ENCODE data around the gene DGKH. TPM values are rescaled to one million over a fixed set of nuclear protein-coding genes. Genes with fewer than 3 reads are reported as not detected.
"Not testable (repeated sequence)": the region's sequence is repeated elsewhere in the genome, so short reads cannot be mapped to it uniquely, and the experiment has no call there.

DGKH gene
- total RNA-seq, 1 experiment from 2014 or later, result 19.1 TPM

GRCh38 chr13:42094516-42095040 is 46.1 kb downstream of the DGKH start:
- intact Hi-C loops (cut with micrococcal nuclease; ENCODE audit: unreplicated experiment), result no loop called here
- CTCF ChIA-PET, result no interaction called here
- H3K27ac Mint-ChIP-seq (ENCODE audit: unreplicated experiment), result no peak overlapping the region
- no peaks in the 10 kb centered on the region for H3K36me3 Mint-ChIP-seq (ENCODE audit: insufficient read depth, unreplicated experiment)
- no peaks in the 10 kb centered on the region for H3K9me3 Mint-ChIP-seq (ENCODE audit: low read depth, unreplicated experiment)
- DNase-seq, result no peak
- H3K27me3 Mint-ChIP-seq (ENCODE audit: unreplicated experiment), result no peaks in the 10 kb centered on the region
- no peak for TF ChIP-seq CTCF (IDR thresholded peaks at IDR 0.05; ENCODE audit: unreplicated experiment)
- no peak overlapping the region for H3K4me3 Mint-ChIP-seq (ENCODE audit: low read depth, unreplicated experiment)
- BruUV-seq (replicated peaks), result no TSS peak
- no peaks in the 10 kb centered on the region for H3K4me1 Mint-ChIP-seq (ENCODE audit: low read depth, unreplicated experiment)

GRCh38 chr13:42096222-42096621 is 47.8 kb downstream of the DGKH start:
- BruUV-seq (replicated peaks); H3K27ac Mint-ChIP-seq (ENCODE audit: unreplicated experiment); intact Hi-C loops (cut with micrococcal nuclease; ENCODE audit: unreplicated experiment); H3K4me3 Mint-ChIP-seq (ENCODE audit: low read depth, unreplicated experiment); H3K4me1 Mint-ChIP-seq (ENCODE audit: low read depth, unreplicated experiment); DNase-seq; H3K36me3 Mint-ChIP-seq (ENCODE audit: insufficient read depth, unreplicated experiment); H3K27me3 Mint-ChIP-seq (ENCODE audit: unreplicated experiment); H3K9me3 Mint-ChIP-seq (ENCODE audit: low read depth, unreplicated experiment): not testable (repeated sequence)
- CTCF ChIA-PET, result interaction anchor here (0.5 kb wide), 1 partner anchor 10 kb away, joined by 4 read pairs; no protein-coding TSS in a partner anchor

GRCh38 chr13:42099962-42100675 is 51.7 kb downstream of the DGKH start:
- CTCF ChIA-PET, result no interaction called here
- intact Hi-C loops (cut with micrococcal nuclease; ENCODE audit: unreplicated experiment), result no loop called here
- no TSS peak for BruUV-seq (replicated peaks)

GRCh38 chr13:42100960-42101359 is 52.5 kb downstream of the DGKH start:
- no peaks in the 10 kb centered on the region for H3K27me3 Mint-ChIP-seq (ENCODE audit: unreplicated experiment)
- peaks cover 6% of the 10 kb centered on the region for H3K36me3 Mint-ChIP-seq (ENCODE audit: insufficient read depth, unreplicated experiment)
- CTCF ChIA-PET, result no interaction called here
- intact Hi-C loops (cut with micrococcal nuclease; ENCODE audit: unreplicated experiment), result no loop called here
- no peak overlapping the region for H3K4me3 Mint-ChIP-seq (ENCODE audit: low read depth, unreplicated experiment)
- no peaks in the 10 kb centered on the region for H3K9me3 Mint-ChIP-seq (ENCODE audit: low read depth, unreplicated experiment)
- no peak for TF ChIP-seq CTCF (IDR thresholded peaks at IDR 0.05; ENCODE audit: unreplicated experiment)
- BruUV-seq (replicated peaks), result no TSS peak
- no peak for DNase-seq
- H3K27ac Mint-ChIP-seq (ENCODE audit: unreplicated experiment), result no peak overlapping the region
- H3K4me1 Mint-ChIP-seq (ENCODE audit: low read depth, unreplicated experiment), result peaks cover 30% of the 10 kb centered on the region

More at GRCh38 chr13:42099962-42100675, 51.7 kb downstream of the DGKH start:
- DNase-seq, result no peak
- Mint-ChIP-seq H3K4me1 (ENCODE audit: low read depth, unreplicated experiment) (peaks cover 28% of the 10 kb centered on the region), H3K36me3 (ENCODE audit: insufficient read depth, unreplicated experiment) (peaks cover 6% of the 10 kb centered on the region), H3K4me3 (ENCODE audit: low read depth, unreplicated experiment) (no peak overlapping the region), H3K27me3 (ENCODE audit: unreplicated experiment) (no peaks in the 10 kb centered on the region), H3K27ac (ENCODE audit: unreplicated experiment) (no peak overlapping the region), H3K9me3 (ENCODE audit: low read depth, unreplicated experiment) (no peaks in the 10 kb centered on the region)
- no peak for TF ChIP-seq CTCF (IDR thresholded peaks at IDR 0.05; ENCODE audit: unreplicated experiment)

Measured in Calu3 (cell line).